Muscle of leg (tissue), 11 donors: ENCODE measurements around the gene PER3. TPM values are rescaled to one million over a fixed set of nuclear protein-coding genes. Genes with fewer than 3 reads are reported as not detected.

Source experiments
- DNase-seq: peaks from one replicate; pipeline ENCODE4 v3.0.0; 2013
- H3K27ac ChIP-seq: one replicate; pipeline ENCODE4 v1.5.1; 2013; ENCODE audit warnings: mild to moderate bottlenecking, low read length, control low read depth
- H3K27me3 ChIP-seq: one replicate; pipeline ENCODE4 v1.6.1; 2013; ENCODE audit warnings: low read length; ENCODE audit not compliant: control insufficient read depth, insufficient read depth
- H3K36me3 ChIP-seq: one replicate; pipeline ENCODE4 v1.6.1; 2013; ENCODE audit warnings: low read length; ENCODE audit not compliant: control insufficient read depth, insufficient read depth
- H3K4me1 ChIP-seq: one replicate; pipeline ENCODE4 v1.6.1; 2013; ENCODE audit warnings: low read length; ENCODE audit not compliant: control insufficient read depth, insufficient read depth
- H3K4me3 ChIP-seq: one replicate; pipeline ENCODE4 v1.5.1; 2013; ENCODE audit warnings: low read length, control low read depth
- H3K9me3 ChIP-seq: replicated peaks from 2 replicates; pipeline ENCODE4 v1.6.1; 2013; ENCODE audit warnings: low read depth, low read length; ENCODE audit not compliant: control insufficient read depth
- WGBS: methylation state at CpG from one replicate; pipeline ENCODE4 v1.1.5; 2013; ENCODE audit warnings: missing lambda C conversion rate; ENCODE audit not compliant: insufficient coverage; 5-methylcytosine and 5-hydroxymethylcytosine counted together
- polyA plus RNA-seq, 8 donors: library from polyadenylated mRNA; unstranded; fragments of 120-200 nt; gene quantifications; one replicate each; pipeline versions ENCODE4 v1.2.1 to v1.2.3, GENCODE V29; 2013; ENCODE audit warnings: inconsistent platforms in 1 of 8, low replicate concordance in 1 of 8; ENCODE audit not compliant: insufficient read length in 8 of 8, insufficient read depth in 1 of 8
- total RNA-seq: library from RNA; stranded (reverse); fragments of 120-200 nt; gene quantifications from one replicate; pipeline ENCODE4 v1.2.4, GENCODE V29; 2013

Gene PER3
- total and polyA plus RNA-seq, 9 donors: 3.5 to 8.8 (median 5.7) TPM

DNA sequence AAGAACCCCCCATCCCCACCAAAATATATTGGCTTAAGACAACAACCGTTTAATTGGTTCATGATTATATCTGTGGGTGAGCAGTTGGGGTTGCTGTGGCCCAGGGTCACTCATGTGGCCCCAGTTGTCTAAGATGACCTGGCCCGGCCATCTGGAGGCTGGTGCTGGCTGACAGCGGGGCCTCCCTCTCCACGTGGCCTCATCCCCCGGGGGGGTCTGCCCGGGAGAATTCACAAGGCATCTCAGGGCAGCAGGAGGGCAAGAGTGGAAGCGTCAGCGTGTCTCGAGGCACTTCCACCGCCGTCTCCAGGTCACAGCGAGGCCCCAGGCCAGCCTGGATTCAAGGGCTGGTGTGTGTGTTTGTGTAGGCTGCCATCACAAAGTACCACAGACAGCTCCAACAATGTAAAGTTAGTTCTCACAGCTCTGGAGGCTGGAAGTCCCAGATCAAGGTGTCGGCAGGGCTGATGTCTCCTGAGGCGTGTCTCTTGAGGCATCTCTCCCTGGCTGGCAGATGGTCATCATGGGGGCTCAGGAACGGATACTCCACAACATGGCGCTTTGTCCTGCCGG lies 79.8 kb downstream of the PER3 start:
- no peaks in the 10 kb centered on the region for H3K4me1 ChIP-seq
- no peak overlapping the region for H3K4me3 ChIP-seq
- H3K36me3 ChIP-seq: no peaks in the 10 kb centered on the region
- WGBS: 66% methylated on average over 15 of the region's 17 CpGs
- H3K9me3 ChIP-seq: no peaks in the 10 kb centered on the region
- no peak for DNase-seq
- H3K27me3 ChIP-seq: peaks cover 2% of the 10 kb centered on the region
- H3K27ac ChIP-seq: no peak overlapping the region

DNA sequence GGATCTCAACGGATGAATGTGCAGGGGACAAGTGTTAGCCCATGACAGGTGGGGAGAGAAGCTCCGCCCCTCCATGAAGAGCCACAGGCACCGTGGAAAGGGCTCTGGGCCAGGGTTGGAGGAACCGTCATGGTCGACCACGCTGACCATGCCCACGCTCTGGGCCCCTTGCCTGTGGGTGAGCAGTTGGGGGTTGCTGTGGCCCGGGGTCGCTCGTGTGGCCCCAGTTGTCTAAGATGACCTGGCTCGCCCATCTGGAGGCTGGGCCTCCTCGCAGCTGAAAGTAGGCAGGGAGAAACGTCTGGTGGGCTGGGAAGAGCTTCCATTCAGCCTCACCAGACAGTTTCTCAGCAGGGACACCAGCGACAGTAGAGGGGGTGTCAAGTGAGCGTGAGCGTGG lies 81.9 kb downstream of the PER3 start:
- H3K4me3 ChIP-seq: no peak overlapping the region
- H3K36me3 ChIP-seq: no peaks in the 10 kb centered on the region
- DNase-seq: no peak
- H3K27ac ChIP-seq: no peak overlapping the region
- H3K27me3 ChIP-seq: peaks cover 2% of the 10 kb centered on the region
- H3K4me1 ChIP-seq: no peaks in the 10 kb centered on the region
- no peaks in the 10 kb centered on the region for H3K9me3 ChIP-seq
- 83% methylated on average over 13 of the region's 16 CpGs for WGBS

DNA sequence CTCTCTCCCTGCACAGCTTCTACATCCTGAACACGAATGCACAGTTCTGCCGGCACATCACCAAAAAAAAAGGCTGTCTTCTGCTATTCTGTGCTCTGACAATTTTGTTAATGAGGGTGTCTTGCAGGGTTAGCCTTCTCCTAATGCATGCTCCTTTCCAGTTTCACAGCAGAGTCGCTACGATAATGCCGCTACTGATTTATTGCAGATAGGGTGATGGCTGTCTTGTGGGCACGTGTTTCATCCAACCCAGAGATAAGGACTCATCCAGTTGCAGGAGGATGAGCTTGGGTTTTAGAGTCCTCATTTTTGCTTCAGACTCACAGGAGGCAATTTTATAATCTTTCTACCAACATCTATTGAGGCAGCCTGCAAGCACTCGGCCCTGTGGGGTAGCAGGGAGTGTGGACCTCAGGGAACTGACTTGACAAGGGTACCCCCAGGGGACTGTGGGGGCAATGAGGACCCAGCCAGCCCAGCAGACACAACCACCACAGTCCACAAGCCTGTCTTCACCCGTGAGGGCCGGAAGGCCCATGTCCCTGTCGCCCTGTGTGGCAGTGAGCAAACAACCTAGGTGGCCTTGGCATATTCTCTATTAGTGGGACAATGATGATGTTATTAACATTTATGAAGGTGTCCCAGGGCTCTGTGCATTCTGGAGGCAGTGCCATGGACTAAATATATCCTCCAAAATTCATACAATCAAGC lies 84.1 kb downstream of the PER3 start:
- WGBS: no CpG with 5 or more reads among the region's 10 CpGs

DNA sequence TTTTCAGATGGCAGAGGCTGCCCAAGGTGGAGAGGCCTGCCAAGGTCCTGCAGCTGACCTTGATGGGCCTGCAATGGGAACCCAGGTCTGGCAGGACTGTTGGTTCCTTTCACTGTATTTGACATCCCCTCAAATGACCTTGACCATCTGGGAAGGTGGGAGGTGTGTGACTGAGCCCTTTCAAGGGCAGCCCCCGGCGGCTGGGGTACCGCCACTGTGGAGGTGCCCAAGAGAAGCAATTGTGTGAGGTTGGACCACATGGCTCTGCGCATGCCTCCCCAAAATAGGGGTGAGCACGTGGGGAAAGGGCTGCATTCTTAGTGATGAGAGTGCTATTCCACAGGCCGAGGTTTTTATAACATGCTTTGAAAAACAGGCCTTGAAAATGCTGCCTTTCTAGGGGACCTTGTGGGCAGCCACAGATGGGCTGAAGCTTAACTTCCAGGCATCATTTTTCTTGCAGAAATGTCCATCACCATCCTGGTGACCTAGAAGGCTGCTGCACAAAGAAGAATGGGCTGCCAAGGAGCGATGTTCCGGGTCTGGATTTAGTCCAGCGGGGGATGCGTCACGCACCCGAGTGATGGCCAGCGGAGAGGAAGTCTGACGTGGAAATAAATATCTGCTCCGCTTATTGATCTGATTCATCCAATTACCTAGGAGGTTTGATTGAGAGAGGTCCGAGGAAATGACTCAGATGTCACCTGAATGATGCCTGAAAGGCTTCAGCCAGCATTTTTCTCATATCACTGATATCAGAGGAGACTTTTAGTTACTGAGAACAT lies 85.2 kb downstream of the PER3 start:
- WGBS: 90% methylated on average over 15 of the region's 16 CpGs
- no peaks in the 10 kb centered on the region for H3K9me3 ChIP-seq

More for the DNA sequence above, 84.1 kb downstream of the PER3 start:
- H3K27ac ChIP-seq: no peak overlapping the region
- H3K9me3 ChIP-seq: no peaks in the 10 kb centered on the region
- H3K36me3 ChIP-seq: no peaks in the 10 kb centered on the region
- H3K27me3 ChIP-seq: peaks cover 2% of the 10 kb centered on the region
- no peak overlapping the region for H3K4me3 ChIP-seq
- no peak for DNase-seq
- no peaks in the 10 kb centered on the region for H3K4me1 ChIP-seq

DNA sequence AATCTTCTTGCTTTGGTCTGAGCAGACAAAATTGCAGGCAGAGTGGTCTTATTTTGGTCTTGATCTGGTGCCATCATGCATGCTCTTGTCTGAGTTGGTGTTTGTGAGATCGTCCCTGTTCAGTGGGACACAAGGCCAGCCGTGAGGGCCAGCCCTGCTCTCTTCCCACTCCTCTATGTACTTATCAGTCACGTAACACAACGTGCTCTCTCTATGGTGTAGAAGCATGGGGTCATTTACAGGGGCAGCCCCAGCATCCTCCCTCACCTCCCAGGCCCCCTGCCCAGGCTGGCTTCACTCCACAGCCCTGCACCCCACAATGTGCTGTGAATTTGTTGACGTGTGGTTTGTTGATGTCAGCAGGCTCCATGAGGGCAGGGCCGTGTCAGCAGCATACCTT lies 87.0 kb downstream of the PER3 start:
- Histone ChIP-seq H3K4me3 (no peak overlapping the region), H3K27me3 (peaks cover 3% of the 10 kb centered on the region), H3K9me3 (no peaks in the 10 kb centered on the region), H3K4me1 (no peaks in the 10 kb centered on the region), H3K27ac (no peak overlapping the region), H3K36me3 (no peaks in the 10 kb centered on the region)
- DNase-seq: no peak
- no CpG with 5 or more reads among the region's 6 CpGs for WGBS

More for the DNA sequence above, 85.2 kb downstream of the PER3 start:
- Histone ChIP-seq H3K27ac (no peak overlapping the region), H3K4me3 (no peak overlapping the region), H3K27me3 (peaks cover 1% of the 10 kb centered on the region), H3K4me1 (no peaks in the 10 kb centered on the region), H3K36me3 (no peaks in the 10 kb centered on the region)
- no peak for DNase-seq

DNA sequence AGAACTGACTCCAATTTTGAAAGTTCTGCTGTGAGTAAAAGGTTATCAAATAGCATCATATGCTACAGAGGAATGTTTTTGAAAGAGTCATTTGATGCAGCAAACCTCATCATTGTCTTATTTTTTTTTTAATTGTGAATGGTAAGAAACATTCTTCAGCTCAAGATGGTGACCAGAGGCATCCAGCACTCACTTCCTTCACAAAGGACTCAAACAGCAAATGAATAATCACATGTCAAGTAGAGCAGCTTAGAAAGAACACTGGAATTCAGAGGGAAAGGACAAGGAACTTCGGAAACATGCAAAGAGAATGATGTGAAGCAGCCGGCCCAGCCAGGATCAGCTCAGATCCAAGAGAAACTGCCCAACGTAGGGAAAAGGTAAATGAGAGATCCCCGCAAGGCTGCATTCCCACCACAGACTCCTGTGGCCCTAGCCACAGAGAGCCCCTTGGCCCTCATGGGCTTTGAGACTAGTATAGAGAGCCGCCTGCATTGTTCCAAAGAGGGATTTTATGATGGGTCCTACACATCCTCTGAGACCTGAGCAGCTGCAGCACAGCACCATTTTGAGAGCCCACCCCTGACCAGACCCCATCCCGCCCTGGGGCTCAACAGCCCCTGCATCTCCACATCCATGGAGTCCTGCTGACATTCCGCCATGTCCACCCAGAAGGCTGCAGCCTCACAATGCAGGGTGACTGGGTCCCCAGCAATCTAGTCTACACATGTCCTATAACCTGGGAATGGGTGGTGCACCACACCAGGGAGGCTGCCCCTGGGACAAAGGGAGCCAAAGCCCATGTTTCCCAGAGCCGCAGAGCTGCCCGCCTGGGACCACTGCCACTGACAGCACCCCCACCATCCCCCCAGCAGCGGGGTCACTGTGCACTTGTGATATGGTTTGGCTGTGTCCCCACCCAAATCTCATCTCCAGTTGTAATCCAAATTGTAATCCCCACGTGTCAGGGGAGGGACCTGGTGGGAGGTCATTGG lies 90.0 kb downstream of the PER3 start:
- Histone ChIP-seq H3K4me3 (no peak overlapping the region), H3K27ac (no peak overlapping the region), H3K27me3 (peaks cover 3% of the 10 kb centered on the region), H3K4me1 (no peaks in the 10 kb centered on the region), H3K9me3 (peaks cover 5% of the 10 kb centered on the region), H3K36me3 (no peaks in the 10 kb centered on the region)
- DNase-seq: no peak
- WGBS: 73% methylated on average over 4 of the region's 11 CpGs

DNA sequence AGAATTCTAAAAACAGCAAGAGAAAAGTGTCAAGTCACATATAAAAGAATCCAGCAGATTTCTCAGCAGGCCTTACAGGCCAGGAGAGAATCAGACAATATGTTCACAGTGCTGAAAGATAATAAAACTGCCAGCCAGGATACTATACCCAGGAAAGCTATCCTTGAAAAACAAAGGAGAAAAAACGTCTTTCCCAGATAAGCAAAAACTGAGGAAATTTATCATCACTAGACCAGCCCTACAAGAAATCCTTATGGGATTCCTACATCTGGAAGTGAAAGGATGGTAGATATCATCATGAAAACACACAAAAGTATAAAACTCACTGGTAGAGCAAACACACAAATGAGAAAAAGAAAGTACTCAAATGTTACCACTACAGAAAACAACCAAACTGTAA lies 93.9 kb downstream of the PER3 start:
- H3K27me3 ChIP-seq: peaks cover 3% of the 10 kb centered on the region
- H3K9me3 ChIP-seq: peaks cover 5% of the 10 kb centered on the region
- WGBS: no CpG with 5 or more reads among the region's 1 CpG

DNA sequence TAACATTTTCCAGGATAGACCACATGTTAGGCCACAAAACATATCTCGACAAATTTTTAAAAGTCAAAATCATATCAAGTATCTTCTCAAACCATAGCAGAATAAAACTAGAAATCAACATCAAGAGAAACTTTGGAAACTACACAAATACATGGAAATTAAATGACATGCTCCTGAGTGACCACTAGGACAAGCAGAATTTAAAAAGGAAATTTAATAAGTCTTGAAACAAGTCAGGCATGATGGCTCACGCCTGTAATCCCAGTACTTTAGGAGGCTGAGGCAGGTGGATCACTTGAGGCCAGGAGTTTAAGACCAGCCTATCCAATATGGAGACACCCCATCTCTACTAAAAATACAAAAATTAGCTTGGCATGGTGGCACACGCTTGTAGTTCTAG lies 95.1 kb downstream of the PER3 start:
- no peak overlapping the region for H3K4me3 ChIP-seq
- H3K9me3 ChIP-seq: peaks cover 5% of the 10 kb centered on the region
- 67% methylated on average over 1 of the region's 3 CpGs for WGBS
- peaks cover 3% of the 10 kb centered on the region for H3K27me3 ChIP-seq
- DNase-seq: no peak
- H3K4me1 ChIP-seq: no peaks in the 10 kb centered on the region
- no peak overlapping the region for H3K27ac ChIP-seq
- no peaks in the 10 kb centered on the region for H3K36me3 ChIP-seq

More for the DNA sequence above, 93.9 kb downstream of the PER3 start:
- Histone ChIP-seq H3K27ac (no peak overlapping the region), H3K4me3 (no peak overlapping the region), H3K4me1 (no peaks in the 10 kb centered on the region), H3K36me3 (no peaks in the 10 kb centered on the region)
- no peak for DNase-seq

DNA sequence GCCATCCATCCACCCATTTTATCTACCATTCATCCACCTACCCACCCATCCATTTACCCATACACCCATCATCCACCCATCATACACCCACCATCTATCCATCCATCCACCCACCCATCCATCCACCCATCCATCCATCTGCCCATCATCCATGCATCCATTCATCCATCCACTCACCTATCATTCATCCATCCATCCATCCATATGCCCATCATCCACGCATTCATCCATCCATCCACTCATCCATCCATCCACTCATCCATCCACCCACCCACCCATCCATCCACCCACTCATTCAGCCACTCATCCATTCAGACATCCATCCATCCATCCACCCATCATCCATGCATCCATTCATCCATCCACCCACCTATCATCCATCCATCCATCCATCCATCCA lies 100.7 kb downstream of the PER3 start:
- Histone ChIP-seq H3K9me3 (no peaks in the 10 kb centered on the region), H3K27me3 (peaks cover 13% of the 10 kb centered on the region), H3K36me3 (no peaks in the 10 kb centered on the region), H3K27ac (no peak overlapping the region), H3K4me1 (no peaks in the 10 kb centered on the region), H3K4me3 (no peak overlapping the region)
- no peak for DNase-seq
- 95% methylated on average over 1 of the region's 1 CpG for WGBS
